GM19035 (cell line): ENCODE measurements around the gene CAMK2B.

Source experiments
- ATAC-seq: cut with Tn5 transposase; IDR thresholded peaks from one replicate; pipeline ENCODE4 v1.9.1; 2021; ENCODE audit not compliant: unreplicated experiment

CAMK2B gene

DNA sequence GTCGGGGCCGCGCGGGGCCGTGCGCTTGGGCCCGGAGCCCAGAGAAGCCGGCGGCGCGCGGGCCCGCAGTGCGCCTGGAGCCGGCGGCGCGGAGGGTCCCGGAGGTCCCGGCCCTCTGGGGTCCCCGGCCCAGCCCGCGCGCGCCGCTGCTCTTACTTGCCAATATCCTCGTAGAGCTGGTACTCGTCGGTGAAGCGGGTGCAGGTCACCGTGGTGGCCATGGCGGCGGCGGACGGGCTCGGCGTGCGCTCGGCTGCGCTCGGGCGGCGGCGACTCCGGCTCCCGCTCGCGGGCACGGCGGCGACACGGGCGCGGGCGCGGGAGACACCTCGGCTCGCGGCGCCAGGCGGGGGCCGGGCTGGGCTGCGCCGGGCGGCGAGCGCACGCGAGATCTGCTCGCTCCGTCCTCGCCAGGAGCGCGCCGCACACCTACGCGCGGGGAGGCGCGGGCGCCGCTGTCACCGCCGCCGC lies at the start of gene CAMK2B:
TSS of gene CAMK2B (minus strand) at position 394 of the 471 bp plus-strand sequence. CDS start at position 221, 173 bp downstream.
- no peak for ATAC-seq

DNA sequence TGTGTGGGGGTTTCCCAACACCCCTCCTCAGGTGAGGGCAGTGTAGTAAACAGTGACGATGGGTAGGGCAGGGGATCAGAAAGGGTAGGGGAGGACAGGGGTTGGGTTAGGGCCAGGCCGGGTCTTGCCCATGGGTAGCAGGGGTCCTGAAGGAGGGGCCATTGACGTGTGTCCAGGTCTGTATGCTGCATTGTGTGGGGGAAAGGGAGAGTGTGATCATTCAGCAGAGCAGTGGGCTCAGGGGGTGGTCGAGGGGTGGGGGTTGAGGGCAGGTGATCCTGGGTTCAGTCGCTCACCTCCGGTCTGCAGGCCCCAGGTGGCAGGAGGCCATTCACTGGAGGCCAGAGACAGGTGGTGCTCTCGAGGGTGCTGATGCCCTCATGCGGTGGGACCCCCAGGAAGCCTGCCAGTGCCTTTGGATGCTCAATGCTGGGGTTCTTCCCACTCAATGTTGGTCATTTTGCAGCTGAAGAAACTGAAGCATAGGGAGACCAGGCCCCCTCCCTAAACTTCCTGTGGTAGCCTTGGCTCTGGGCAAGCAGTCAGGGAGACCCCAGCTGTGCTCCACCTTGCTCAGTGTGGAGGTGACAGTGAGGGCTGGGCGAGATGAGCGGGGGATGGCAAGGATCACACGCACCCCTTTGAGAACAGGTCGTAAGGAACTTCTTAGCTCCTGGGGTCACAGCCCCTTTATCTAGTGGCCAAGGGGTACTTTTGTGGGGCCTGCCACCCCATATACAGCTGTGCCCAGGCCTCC lies 48.8 kb upstream of the CAMK2B start:
- ATAC-seq: no peak

DNA sequence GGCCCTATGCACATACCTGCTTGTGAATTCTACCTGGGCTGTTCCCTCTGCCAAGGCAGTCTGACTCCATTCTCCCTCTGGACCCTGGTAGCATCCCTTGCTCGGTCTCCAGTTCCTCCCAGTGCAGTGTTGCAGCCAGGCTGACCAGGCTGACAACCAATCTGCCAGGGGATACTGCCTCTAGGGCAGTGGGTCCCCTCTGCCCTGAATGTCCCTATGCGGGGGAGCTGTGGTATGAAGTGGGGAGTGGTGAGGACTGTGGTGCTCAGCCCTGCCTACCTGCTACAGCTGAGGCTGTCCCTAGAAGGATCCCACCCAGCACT lies 48.0 kb upstream of the CAMK2B start:
- ATAC-seq: no peak

DNA sequence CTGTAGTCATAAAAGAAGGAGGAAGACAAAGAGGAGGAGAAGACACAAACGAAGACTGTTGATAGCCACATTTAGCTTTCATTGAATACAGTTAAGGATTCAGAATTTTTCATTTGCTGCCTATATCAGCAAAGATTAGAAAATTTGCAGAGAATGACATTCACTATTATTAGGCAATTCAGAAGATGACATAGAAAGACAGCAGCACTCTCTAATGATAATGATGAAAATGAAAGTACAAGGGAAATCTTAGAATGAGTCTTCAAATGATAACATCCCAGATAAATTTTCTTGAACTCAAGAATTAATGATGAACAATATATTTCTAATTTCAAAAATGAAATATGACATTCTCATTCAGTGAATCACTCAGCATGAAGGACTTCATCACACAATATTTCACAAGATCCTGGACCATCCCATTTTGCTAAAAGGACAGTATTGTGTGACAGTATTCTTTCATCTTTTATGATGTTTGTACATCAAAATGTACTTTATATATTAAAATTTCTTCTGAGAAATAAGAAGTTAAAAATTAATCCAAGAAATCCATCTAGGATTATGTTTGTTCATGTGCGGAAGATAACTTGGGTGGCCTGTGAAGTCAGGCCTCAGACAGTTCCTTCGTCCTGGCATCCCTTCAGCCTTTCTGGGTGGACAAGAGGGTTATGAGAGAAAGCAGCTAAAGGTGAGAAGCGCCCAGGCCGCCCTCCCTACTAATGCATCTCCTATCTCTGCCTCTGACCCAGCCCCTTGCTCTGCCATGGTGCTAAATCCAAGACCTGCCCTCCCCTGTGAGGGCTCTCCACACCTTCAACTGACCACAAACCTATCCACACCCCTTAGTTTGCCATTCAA lies 47.4 kb upstream of the CAMK2B start:
- no peak for ATAC-seq

DNA sequence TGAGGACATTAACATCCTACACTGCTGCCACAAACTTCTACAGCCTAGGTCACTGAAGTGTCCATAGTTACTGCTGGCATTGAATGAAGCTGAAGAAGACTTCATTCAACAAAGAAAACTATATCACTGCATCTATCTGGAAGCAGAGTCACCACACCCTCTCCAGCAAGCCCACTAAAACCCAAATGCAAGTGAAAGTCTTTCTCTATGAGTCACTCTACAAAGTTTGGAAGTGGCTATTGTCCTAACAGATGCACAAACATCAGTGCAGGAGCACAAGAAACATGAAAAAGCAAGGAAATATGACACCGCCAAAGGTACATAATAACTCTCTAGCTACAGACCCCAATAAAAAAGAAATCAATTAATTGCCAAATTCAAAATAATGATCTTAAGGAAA lies 43.5 kb upstream of the CAMK2B start:
- ATAC-seq: no peak

DNA sequence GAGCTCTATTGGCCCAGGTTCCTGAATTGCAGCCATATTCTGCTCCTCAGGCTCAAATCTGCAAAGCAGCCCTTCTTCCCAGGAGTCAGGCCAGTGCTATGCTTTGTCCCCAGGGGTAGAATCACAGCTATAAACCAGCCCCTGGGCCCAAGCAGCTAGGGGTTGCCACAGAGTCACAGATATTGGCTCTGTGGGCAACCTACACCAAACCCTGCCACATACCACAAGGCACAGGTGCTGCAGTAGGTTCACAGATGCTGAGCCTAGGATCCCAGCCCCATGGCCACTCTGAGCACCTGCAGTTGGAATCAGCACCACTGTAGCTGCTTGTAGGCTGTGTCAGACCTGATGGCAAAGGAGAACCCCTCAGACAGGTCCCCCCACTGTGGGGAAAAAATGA lies 43.1 kb upstream of the CAMK2B start:
- no peak for ATAC-seq

DNA sequence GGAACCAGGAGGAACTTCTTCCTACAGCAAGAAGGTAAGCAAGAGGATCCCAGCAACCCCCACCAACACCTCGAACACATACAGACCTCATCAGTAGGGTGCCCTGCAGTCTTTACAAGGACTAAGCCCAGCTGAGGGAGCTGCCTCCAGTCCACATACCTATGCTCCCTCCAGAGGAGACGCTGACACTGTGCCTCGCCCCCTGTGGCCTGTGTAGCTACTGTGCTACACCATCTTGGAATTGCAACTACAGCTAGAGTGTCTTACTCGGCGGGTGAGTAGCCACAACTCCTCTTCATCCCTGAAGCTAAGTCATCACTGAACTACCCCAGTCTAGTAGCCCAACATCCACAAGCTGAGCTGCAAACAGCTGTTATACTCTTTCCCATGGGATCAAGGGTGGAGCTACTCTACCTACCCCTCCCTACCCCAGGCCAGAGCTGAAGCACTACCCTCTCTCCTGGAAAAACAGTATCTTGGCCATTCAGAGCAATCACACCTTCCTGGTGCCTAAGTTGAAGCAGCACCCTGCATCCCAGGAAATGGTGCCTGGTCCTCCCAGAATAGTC lies 42.2 kb upstream of the CAMK2B start:
- ATAC-seq: no peak

DNA sequence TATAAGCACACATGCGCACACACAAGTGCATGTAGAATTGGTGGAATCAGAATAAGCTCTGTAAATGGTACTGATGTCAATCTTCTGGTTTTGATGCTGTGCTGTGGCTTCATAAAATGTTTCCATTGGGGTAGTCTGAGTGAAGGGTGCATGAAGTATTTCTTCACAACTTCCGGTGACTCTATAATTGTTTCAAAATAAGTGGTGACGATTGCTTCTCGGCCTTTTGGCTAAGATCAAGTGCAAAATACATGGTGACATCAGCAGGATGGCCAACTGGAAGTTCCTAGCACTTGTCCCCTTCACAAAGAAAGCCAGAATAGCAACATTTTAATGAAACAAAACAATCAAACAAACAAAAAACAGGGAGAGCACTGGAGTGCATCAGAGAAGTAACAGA lies 41.6 kb upstream of the CAMK2B start:
- no peak for ATAC-seq

DNA sequence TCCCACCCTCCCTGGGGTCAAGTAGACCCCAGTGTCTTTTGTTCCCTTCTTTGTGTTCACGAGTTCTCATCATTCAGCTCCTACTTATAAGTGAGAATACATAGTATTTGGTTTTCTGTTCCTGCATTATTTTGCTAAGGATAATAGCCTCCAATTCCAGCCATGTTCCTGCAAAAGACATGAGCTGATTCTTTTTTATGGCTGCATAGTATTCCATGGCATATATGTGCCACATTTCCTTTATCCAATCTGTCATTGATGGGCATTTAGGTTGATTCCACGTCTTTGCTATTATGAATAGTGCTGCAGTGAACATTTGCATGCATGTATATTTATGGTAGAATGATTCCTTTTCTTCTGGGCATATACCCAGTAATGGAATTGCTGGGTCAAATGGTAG lies 28.3 kb upstream of the CAMK2B start:
- no peak for ATAC-seq

DNA sequence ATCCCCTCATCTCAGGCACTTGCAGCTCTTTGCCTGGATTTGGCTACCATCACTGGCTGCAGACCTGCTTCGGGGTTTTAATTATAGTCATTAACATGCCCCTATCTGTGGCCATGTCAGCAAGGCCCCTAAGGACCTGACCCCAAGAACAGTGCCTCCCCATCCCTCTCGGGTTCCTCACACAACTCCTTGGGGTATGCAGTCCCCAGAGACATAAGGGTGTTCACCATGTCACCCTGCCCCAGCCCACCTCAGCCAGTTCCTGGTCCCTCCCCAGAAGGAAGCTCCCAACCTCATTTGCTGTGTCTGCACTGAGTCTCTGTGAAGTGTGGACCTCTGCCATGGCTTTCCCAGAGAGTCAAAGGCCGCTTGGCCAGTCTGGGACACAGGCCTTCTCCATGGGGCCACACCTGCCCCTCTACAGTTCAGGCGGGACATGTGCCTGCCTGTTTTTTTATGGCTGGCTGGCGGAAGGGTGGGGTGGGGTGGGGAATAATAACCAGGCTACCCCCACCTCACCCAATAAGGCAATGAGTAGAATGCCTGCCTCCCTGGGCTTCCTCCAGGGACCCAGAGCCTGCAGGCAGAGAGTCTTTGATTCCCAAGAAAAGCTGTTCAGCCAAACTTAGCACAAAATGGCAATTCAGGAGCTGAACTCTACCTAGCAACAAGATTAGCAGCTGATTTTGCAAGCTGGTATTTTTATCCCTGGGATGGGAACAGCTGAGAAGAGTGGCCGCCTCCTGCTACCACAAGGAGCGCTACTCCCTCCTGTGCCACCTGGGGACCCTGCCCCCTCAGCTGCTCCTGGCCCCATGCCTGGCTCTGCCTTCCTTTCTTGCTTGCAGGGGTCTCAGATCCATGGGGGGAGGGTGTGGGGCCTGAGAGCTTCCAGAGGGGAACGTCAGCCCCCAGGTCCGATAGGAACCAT lies 23.7 kb upstream of the CAMK2B start:
- ATAC-seq: no peak

DNA sequence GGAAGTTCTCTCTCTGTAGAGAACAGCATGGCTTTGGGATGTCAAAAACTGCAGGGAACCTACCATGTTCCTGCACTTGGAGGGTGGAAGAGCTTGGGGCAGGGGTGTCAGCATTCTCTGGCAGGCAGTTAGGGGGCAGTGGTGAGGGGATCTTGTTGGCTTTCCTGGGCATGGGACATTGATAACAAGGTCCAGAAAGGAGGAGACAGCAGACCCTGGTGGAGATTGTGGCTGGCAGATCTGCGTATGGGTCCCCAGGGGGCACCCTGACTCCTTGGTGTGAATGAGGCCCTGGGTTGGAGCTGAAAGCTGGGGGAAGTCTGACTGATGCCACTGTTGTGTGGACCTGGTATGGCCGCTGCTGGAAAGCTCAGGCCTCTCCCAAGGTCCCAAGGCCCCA lies 22.9 kb upstream of the CAMK2B start:
- no peak for ATAC-seq

DNA sequence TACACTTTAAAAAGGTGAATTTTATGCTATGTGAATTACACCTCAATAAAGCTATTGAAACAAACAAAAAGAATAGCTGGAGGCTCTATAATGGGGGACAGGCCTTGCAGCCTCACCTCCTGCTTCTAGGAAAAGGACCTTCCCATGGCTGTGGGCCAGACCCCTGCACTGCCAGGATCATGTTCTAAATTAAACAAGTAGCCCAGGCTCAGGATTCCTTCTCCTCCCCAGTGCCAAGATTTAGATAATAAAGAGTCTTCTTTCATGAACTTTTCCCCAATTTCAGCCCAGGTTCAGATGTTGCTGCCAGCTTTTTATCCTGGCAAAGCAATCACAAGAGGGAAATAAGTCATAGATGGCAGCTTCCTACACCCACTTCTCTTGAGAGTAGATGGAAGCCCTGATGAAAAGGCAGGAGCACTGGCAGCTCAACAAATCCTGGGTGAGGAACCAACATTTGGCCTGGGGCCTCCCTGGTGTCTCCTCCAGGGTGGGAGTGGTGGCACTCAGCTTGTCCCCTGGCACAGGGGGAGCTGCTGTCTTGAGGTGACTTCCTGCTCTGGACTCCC lies 22.2 kb upstream of the CAMK2B start:
- no peak for ATAC-seq

DNA sequence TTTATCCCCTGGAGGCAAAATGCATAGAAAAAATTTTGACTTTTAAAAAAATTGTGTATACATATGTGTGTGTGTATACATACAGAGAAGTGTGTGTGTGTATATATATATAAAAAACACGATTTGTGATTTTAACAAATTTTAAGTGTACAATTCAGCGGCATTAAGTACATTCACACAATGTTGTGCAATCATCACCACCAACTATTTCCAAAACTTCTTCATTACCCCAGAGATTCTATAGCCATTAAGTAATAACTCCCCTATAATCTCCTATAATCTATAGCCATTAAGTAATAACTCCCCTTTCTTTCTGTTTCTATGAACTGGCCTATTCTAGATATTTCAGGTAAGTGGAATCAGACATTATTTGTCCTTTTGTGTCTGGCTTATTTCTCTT lies 20.7 kb upstream of the CAMK2B start:
- no peak for ATAC-seq

DNA sequence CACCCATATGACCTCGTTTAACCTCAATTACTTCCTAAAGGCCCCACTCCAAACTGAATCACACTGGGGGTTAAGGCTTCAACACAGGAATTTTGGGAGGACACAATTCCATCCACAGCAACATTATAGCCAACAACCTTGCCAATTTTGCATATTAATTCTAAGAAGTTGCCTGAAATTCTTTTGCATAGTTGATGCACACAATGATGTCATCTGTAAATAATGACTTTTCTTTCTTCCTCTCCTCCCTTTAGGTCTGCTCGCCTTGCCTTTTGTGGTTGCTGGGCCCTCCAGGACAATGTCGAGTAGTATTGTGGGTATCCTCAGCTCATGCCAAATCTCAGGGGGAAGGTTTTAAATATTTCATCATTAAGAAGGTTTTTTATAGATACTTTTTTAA lies 16.0 kb upstream of the CAMK2B start:
- ATAC-seq: no peak

DNA sequence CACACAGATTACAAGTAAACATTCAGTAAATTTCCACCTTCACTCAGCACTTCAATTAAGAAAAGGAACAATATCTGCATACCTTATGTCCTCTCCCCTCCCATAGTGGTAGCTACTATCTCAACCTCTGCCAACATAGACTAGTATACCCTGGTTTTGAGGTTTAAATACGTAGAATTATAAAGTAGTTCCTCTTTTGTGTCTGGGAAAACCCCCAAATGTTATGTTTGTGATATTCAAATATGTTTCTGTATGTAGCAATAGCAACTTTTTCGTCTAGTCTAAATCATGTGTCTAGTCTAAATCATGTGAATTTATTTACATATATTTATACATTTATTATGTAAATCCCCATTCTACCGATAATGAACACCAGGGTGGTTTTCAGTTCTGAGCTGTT lies 13.2 kb upstream of the CAMK2B start:
- ATAC-seq: peak; percentile 59

DNA sequence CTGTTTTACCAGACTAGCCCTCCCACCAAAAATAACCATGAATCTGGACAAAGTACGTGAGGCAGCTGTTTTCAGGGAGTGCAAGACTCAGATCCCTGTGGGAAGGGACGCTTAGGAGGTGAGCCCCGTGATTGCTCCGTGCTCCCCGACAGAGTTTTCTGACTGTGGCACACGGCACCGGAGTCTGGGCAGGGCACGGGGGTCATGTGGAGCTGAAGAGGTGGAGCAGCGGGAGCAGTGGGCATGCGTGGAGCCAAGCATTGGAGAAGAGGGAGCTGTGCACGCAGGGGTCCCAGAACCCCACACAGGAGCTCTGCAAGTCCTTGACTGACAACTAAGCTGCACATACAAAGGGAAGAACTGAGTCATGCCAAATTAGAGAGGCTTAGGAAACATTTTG lies 11.1 kb upstream of the CAMK2B start:
- no peak for ATAC-seq

DNA sequence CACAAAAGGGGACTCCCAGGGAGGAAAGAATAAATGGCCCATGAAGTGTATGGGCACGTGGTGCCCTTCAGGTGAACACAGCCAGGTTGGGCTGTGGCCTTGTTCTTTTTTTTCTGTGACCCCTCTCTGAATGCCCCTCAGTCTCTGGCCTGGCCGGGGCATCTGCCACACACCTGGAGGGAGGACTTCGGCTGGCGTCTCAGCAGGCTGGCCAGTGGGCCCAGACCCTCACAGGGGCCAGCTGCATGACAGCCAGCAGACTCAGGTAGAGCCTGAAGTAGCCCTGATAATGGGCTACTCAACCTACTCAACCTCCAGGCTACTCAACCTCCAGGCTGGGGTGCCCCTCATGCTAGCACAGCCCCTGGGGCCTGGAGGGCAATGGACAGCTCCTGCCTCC lies 9.8 kb upstream of the CAMK2B start:
- ATAC-seq: no peak

DNA sequence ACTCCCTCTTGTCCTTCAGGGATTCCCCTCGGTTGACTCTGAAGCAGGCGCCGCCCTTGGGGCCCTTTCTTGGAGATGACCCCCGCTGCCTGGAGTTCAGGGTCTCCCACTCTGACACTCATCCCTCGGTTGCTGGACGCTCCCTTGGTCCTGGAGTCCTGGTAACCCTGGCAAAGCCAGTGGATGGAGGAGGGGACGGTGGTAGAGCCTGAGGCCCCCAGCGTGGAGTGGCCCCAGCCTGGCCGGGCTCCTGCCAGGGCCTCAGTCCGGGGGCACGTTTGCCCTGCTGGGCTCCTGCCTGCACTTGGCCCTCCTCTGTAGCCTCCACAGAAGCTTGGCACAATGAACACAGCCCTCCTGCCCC lies 9.3 kb upstream of the CAMK2B start:
- ATAC-seq: no peak

DNA sequence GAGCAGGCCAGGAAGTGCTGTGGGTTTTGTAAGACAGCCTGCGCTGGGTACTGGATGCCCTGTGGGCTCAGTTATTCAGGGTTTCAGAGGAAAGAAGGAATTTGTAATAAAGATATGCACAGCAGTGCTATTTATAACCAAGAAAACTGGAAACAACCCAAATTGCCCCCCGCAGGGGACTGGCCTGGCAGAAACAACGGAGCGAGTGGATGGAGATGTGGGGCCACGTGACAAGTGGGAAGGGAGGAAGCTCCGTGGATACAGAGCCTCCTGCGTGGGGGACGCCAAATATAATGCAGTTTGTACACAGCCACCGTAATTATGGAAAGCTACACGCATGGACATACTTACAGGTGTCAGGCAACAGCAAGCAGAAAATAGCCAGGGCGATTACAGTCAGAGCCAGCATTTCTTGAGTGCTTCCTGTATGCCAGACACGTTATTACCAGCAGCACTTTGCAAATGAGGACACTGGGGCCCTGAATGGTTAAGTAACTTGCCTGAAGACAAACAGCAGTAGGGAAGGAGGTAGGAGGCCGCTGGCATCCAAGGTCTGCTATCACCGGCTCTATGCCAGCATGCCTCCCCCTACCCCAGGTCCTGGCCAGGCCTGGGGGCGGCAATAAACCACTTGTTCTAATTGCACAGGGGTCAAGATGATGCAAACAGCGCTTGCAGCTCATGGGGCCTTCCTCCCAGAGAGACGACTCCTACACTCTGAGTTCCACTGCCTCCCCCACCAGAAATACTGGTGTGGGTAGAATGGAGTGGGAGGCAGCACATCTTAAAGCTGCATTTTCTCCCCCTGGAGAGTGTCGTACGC lies 8.7 kb upstream of the CAMK2B start:
- ATAC-seq: no peak

DNA sequence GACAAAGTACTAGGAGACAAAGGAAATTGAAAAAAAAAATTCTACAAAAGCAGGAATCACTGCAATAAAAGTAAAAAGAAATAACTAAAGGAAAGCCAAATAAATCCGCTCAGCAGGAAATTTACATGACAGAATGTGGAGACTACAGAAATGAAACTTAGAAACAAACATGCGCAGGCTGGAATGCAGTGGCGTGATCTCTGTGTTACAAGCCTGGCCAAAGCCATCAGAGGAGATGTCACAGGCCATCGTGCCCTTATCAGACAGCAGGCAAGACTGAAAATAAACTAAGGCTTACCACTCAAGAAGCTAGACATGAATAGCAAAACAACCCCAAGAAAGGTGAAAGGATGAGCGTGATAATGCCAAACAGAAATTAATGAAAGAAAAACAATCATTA lies 6.3 kb upstream of the CAMK2B start:
- no peak for ATAC-seq
